ENCODE data around the gene FICD.

GRCh38 chr12:108491256-108491655 lies 23.8 kb upstream of the FICD start:
- TF ChIP-seq POLR2A (IDR thresholded peaks at IDR 0.05) = no peak
- TF ChIP-seq CTCF (IDR thresholded peaks at IDR 0.05) = no peak
